HepG2 (cell line): Measurements from ENCODE around the gene TMEM214. TPM values are rescaled to one million over a fixed set of nuclear protein-coding genes. Genes with fewer than 3 reads are reported as not detected.

Source experiments
- ATF6 ChIP-seq: sonication (generic); formaldehyde crosslinking; conservative IDR thresholded peaks from 2 replicates; pipeline ENCODE4 v1.4.0; 2020; ENCODE audit warnings: missing genetic modification reagents
- ATRX ChIP-seq: sonication (generic); formaldehyde crosslinking; IDR thresholded peaks from 2 replicates; pipeline ENCODE4 v1.4.0; 2020; ENCODE audit warnings: missing genetic modification reagents, borderline replicate concordance
- CC2D1A ChIP-seq: sonication (generic); formaldehyde crosslinking; IDR thresholded peaks from 2 replicates; pipeline ENCODE4 v1.8.1; 2023; ENCODE audit warnings: mild to moderate bottlenecking, missing genetic modification reagents
- CREB3 ChIP-seq: sonication (generic); formaldehyde crosslinking; IDR thresholded peaks from 2 replicates; pipeline ENCODE4 v1.5.0; 2020; ENCODE audit warnings: missing genetic modification reagents
- EHMT2 ChIP-seq: fragments of 200-600 bp; sonication (generic); IDR thresholded peaks from 2 replicates; pipeline ENCODE4 v1.7.0; 2017; ENCODE audit warnings: antibody characterized with exemption, low read depth, low read length, borderline replicate concordance
- FOXO4 ChIP-seq: sonication (generic); formaldehyde crosslinking; conservative IDR thresholded peaks from 2 replicates; pipeline ENCODE4 v1.8.1; 2023; ENCODE audit warnings: missing genetic modification reagents
- GPN1 ChIP-seq: sonication (generic); formaldehyde crosslinking; IDR thresholded peaks from 2 replicates; pipeline ENCODE4 v1.5.1; 2020; ENCODE audit warnings: missing genetic modification reagents, borderline replicate concordance
- SIX1 ChIP-seq: sonication (generic); formaldehyde crosslinking; IDR thresholded peaks from 2 replicates; pipeline ENCODE4 v1.4.0; 2020; ENCODE audit warnings: missing genetic modification reagents, borderline replicate concordance
- TARDBP ChIP-seq: sonication (generic); formaldehyde crosslinking; IDR thresholded peaks from 2 replicates; pipeline ENCODE4 v1.8.0; 2022; ENCODE audit warnings: mild to moderate bottlenecking, missing genetic modification reagents
- YY1 ChIP-seq: IDR thresholded peaks from 2 replicates; pipeline ENCODE4 v1.6.1; 2011; ENCODE audit warnings: low read length, low read depth, moderate library complexity, mild to moderate bottlenecking; ENCODE audit not compliant: insufficient read depth, insufficient replicate concordance
- ZBTB33 ChIP-seq: sonication (generic); formaldehyde crosslinking; IDR thresholded peaks from 2 replicates; pipeline ENCODE4 v1.4.0; 2020; ENCODE audit warnings: missing genetic modification reagents
- ZNF430 ChIP-seq: sonication (generic); formaldehyde crosslinking; IDR thresholded peaks from 2 replicates; pipeline ENCODE4 v1.9.0; 2021; ENCODE audit warnings: mild to moderate bottlenecking, missing genetic modification reagents
- ZNF574 ChIP-seq: sonication (generic); formaldehyde crosslinking; IDR thresholded peaks from 2 replicates; pipeline ENCODE4 v1.4.0; 2020; ENCODE audit warnings: missing genetic modification reagents
- ZNF619 ChIP-seq: sonication (generic); formaldehyde crosslinking; IDR thresholded peaks from 2 replicates; pipeline ENCODE4 v1.4.0; 2020; ENCODE audit warnings: mild to moderate bottlenecking, missing genetic modification reagents
- ZNF709 ChIP-seq: sonication (generic); formaldehyde crosslinking; IDR thresholded peaks from 2 replicates; pipeline ENCODE4 v1.5.0; 2020; ENCODE audit warnings: mild to moderate bottlenecking, missing genetic modification reagents
- ZNF720 ChIP-seq: sonication (generic); formaldehyde crosslinking; IDR thresholded peaks from 2 replicates; pipeline ENCODE4 v1.4.0; 2020; ENCODE audit warnings: missing genetic modification reagents
- ZNF790 ChIP-seq: sonication (generic); formaldehyde crosslinking; IDR thresholded peaks from 2 replicates; pipeline ENCODE4 v1.8.0; 2022; ENCODE audit warnings: missing genetic modification reagents, mild to moderate bottlenecking, borderline replicate concordance
- ZNF792 ChIP-seq: IDR thresholded peaks from 2 replicates; pipeline ENCODE4 v1.6.1; 2016
- ZNF839 ChIP-seq: sonication (generic); formaldehyde crosslinking; IDR thresholded peaks from 2 replicates; pipeline ENCODE4 v1.4.0; 2020; ENCODE audit warnings: missing genetic modification reagents, mild to moderate bottlenecking, borderline replicate concordance
- ZNF879 ChIP-seq: sonication (generic); formaldehyde crosslinking; IDR thresholded peaks from 2 replicates; pipeline ENCODE4 v1.8.1; 2023; ENCODE audit warnings: missing genetic modification reagents
- polyA plus RNA-seq, 8 experiments: library from polyadenylated mRNA; depleted of rRNA in 3 of 8; stranded (reverse) in 7 of 8; unstranded in 1 of 8; fragments of >200 nt; fragmentation: Illumina TruSeq in 4 of 8; extraction: Trizol in 4 of 8; gene quantifications; 2 replicates each; pipeline versions ENCODE4 v1.2.1 to v1.2.3, GENCODE V29; 2011 to 2016; ENCODE audit warnings: low read depth in 4 of 8, missing spikeins in 1 of 8, mixed read lengths in 1 of 8; ENCODE audit not compliant: insufficient read depth in 1 of 8
- total RNA-seq, 5 experiments: library from RNA; depleted of rRNA; stranded (reverse); fragments of >200 nt; fragmentation: Illumina TruSeq; extraction: Trizol; gene quantifications; 2 replicates each; pipeline ENCODE4 v1.2.3, GENCODE V29; 2016; ENCODE audit warnings: low read depth in 1 of 5

Gene TMEM214
- total and polyA plus RNA-seq, 2 of the 13 experiments (the other 11 are each of a cell fraction or from before 2014, with no cell fraction given): 58.3 to 132 TPM

- TF ChIP-seq ZNF430 (CRISPR knock-in tag): peak; percentile 71; the same call in 1 of the 2 replicates
- TF ChIP-seq ZNF720 (CRISPR knock-in tag): 0 out of 2 replicates have a peak, but pooled peaks have one; percentile 52
- peak; percentile 5; the same call in 1 of the 2 replicates for TF ChIP-seq GPN1 (CRISPR knock-in tag)
- peak; percentile 92 for TF ChIP-seq CC2D1A (CRISPR knock-in tag)
- peak; percentile 75; the same call in 1 of the 2 replicates for TF ChIP-seq ZBTB33 (CRISPR knock-in tag)
- TF ChIP-seq ZNF709 (CRISPR knock-in tag): no peak
- peak; percentile 50; the same call in 1 of the 2 replicates for TF ChIP-seq ZNF879 (CRISPR knock-in tag)
- TF ChIP-seq ZNF792: peak; percentile 92
- no peak for TF ChIP-seq EHMT2
- peak; percentile 51 for TF ChIP-seq SIX1 (CRISPR knock-in tag)
- TF ChIP-seq ZNF574 (CRISPR knock-in tag): peak; percentile 40
- no peak; the same call in 1 of the 2 replicates for TF ChIP-seq TARDBP (CRISPR knock-in tag)
- TF ChIP-seq YY1: peak; percentile 69
- no peak for TF ChIP-seq ATRX (CRISPR knock-in tag)
- peak; percentile 79 for TF ChIP-seq CREB3
- no peak; the same call in 1 of the 2 replicates for TF ChIP-seq ZNF790
- peak; percentile 67; the same call in 1 of the 2 replicates for TF ChIP-seq ATF6 (CRISPR knock-in tag)
- TF ChIP-seq ZNF619: 0 out of 2 replicates have a peak, but pooled peaks have one; percentile 34
- no peak for TF ChIP-seq FOXO4
- no peak; the same call in 1 of the 2 replicates for TF ChIP-seq ZNF839 (CRISPR knock-in tag)
Observed at GRCh38 chr2:27050281-27050995, 17.7 kb downstream of the TMEM214 start (continued).
